Measurements from ENCODE around the gene NIM1K. TPM values are rescaled to one million over a fixed set of nuclear protein-coding genes. Genes with fewer than 3 reads are reported as not detected.
A peak's percentile ranks its signal among the peaks of the same experiment; 100 is the strongest.

The NIM1K gene
- total RNA-seq, 3 donors from 2014 or later (not counting 1 experiment from before 2014, with no cell fraction given) = 0.28 to 0.40 (median 0.36) TPM

GRCh38 chr5:43296835-43297234, 104.8 kb downstream of the NIM1K start:
- peaks cover 62% of the 10 kb centered on the region for H3K36me3 ChIP-seq (ENCODE audit: control insufficient read depth, insufficient read depth, low read length)
- H3K36me3 Mint-ChIP-seq = peaks cover 40% of the 10 kb centered on the region
- WGBS (ENCODE audit: insufficient coverage) = 100% methylated on average over 2 of the region's 2 CpGs

GRCh38 chr5:43298443-43298842, 106.4 kb downstream of the NIM1K start:
- no peak for ATAC-seq
- 98% methylated on average over 5 of the region's 5 CpGs for WGBS (ENCODE audit: insufficient coverage)
- H3K27me3 Mint-ChIP-seq (ENCODE audit: low read depth in 2 of 2) = no peaks in the 10 kb centered on the region
- DNase-seq = no peak
- Histone ChIP-seq H3K36me3 (ENCODE audit: control insufficient read depth, insufficient read depth, low read length) (peaks cover 50% of the 10 kb centered on the region), H3K4me1 (ENCODE audit: control insufficient read depth, insufficient read depth, low read length) (no peaks in the 10 kb centered on the region), H3K27ac (ENCODE audit: low read length) (no peak overlapping the region), H3K27me3 (ENCODE audit: control insufficient read depth, insufficient read depth, low read length) (no peaks in the 10 kb centered on the region), H3K4me3 (ENCODE audit: low read length) (no peak overlapping the region), H3K9me3 (ENCODE audit: control insufficient read depth, insufficient read depth, low read length) (no peaks in the 10 kb centered on the region)
- H3K4me3 Mint-ChIP-seq = no peak overlapping the region
- intact Hi-C loops (cut with micrococcal nuclease) = no loop called here
- peak overlapping the region in 1 of 2 donors; percentile 36 for H3K27ac Mint-ChIP-seq
- no peaks in the 10 kb centered on the region for H3K9me3 Mint-ChIP-seq
- H3K4me1 Mint-ChIP-seq = peaks cover 12 to 26% of the 10 kb centered on the region in 2 donors
- peaks cover 40% of the 10 kb centered on the region for H3K36me3 Mint-ChIP-seq
- TF ChIP-seq CTCF (IDR thresholded peaks at IDR 0.05) = no peak

More at GRCh38 chr5:43296835-43297234, 104.8 kb downstream of the NIM1K start:
- H3K27ac ChIP-seq (ENCODE audit: low read length) = no peak overlapping the region
- no peaks in the 10 kb centered on the region for H3K4me1 ChIP-seq (ENCODE audit: control insufficient read depth, insufficient read depth, low read length)
- no peak for ATAC-seq
- no peaks in the 10 kb centered on the region for H3K9me3 ChIP-seq (ENCODE audit: control insufficient read depth, insufficient read depth, low read length)
- Mint-ChIP-seq H3K4me1 (peaks cover 9 to 11% of the 10 kb centered on the region in 2 donors), H3K9me3 (no peaks in the 10 kb centered on the region), H3K27ac (no peak overlapping the region), H3K27me3 (ENCODE audit: low read depth in 2 of 2) (no peaks in the 10 kb centered on the region), H3K4me3 (no peak overlapping the region)
- intact Hi-C loops (cut with micrococcal nuclease) = no loop called here
- no peak for DNase-seq
- H3K27me3 ChIP-seq (ENCODE audit: control insufficient read depth, insufficient read depth, low read length) = no peaks in the 10 kb centered on the region
- H3K4me3 ChIP-seq (ENCODE audit: low read length) = no peak overlapping the region
- TF ChIP-seq CTCF (IDR thresholded peaks at IDR 0.05) = no peak

- peaks cover 36% of the 10 kb centered on the region for H3K36me3 ChIP-seq (ENCODE audit: control insufficient read depth, insufficient read depth, low read length)
- 56% methylated on average over 1 of the region's 1 CpG for WGBS (ENCODE audit: insufficient coverage)
- H3K4me1 Mint-ChIP-seq = peaks cover 16 to 41% of the 10 kb centered on the region in 2 donors
- H3K4me3 Mint-ChIP-seq = no peak overlapping the region
- no peak overlapping the region for H3K27ac ChIP-seq (ENCODE audit: low read length)
- H3K9me3 ChIP-seq (ENCODE audit: control insufficient read depth, insufficient read depth, low read length) = no peaks in the 10 kb centered on the region
- no peaks in the 10 kb centered on the region for H3K9me3 Mint-ChIP-seq
- no peak overlapping the region for H3K4me3 ChIP-seq (ENCODE audit: low read length)
- peaks cover 4% of the 10 kb centered on the region for H3K4me1 ChIP-seq (ENCODE audit: control insufficient read depth, insufficient read depth, low read length)
- peak overlapping the region in 1 of 2 donors; percentile 54 for H3K27ac Mint-ChIP-seq
- no peaks in the 10 kb centered on the region for H3K27me3 ChIP-seq (ENCODE audit: control insufficient read depth, insufficient read depth, low read length)
- no peak for DNase-seq
- no peaks in the 10 kb centered on the region for H3K27me3 Mint-ChIP-seq (ENCODE audit: low read depth in 2 of 2)
- H3K36me3 Mint-ChIP-seq = peaks cover 29% of the 10 kb centered on the region
- no peak for ATAC-seq
- intact Hi-C loops (cut with micrococcal nuclease) = no loop called here
- TF ChIP-seq CTCF (IDR thresholded peaks at IDR 0.05) = no peak
These were observed 108.1 kb downstream of the NIM1K start for GRCh38 chr5:43300112-43300511.

- no peaks in the 10 kb centered on the region for H3K9me3 Mint-ChIP-seq
- Histone ChIP-seq H3K27ac (ENCODE audit: low read length) (no peak overlapping the region), H3K4me3 (ENCODE audit: low read length) (no peak overlapping the region), H3K36me3 (ENCODE audit: control insufficient read depth, insufficient read depth, low read length) (peaks cover 20% of the 10 kb centered on the region), H3K27me3 (ENCODE audit: control insufficient read depth, insufficient read depth, low read length) (no peaks in the 10 kb centered on the region), H3K4me1 (ENCODE audit: control insufficient read depth, insufficient read depth, low read length) (peaks cover 7% of the 10 kb centered on the region), H3K9me3 (ENCODE audit: control insufficient read depth, insufficient read depth, low read length) (no peaks in the 10 kb centered on the region)
- ATAC-seq = no peak
- no peak for TF ChIP-seq CTCF (IDR thresholded peaks at IDR 0.05)
- H3K27me3 Mint-ChIP-seq (ENCODE audit: low read depth in 2 of 2) = no peaks in the 10 kb centered on the region
- intact Hi-C loops (cut with micrococcal nuclease) = no loop called here
- H3K27ac Mint-ChIP-seq = no peak overlapping the region
- WGBS (ENCODE audit: insufficient coverage) = 89% methylated on average over 3 of the region's 3 CpGs
- peaks cover 16% of the 10 kb centered on the region for H3K36me3 Mint-ChIP-seq
- no peak overlapping the region for H3K4me3 Mint-ChIP-seq
- no peak for DNase-seq
- peaks cover 22 to 41% of the 10 kb centered on the region in 2 donors for H3K4me1 Mint-ChIP-seq
These were observed 109.6 kb downstream of the NIM1K start for GRCh38 chr5:43301653-43302091.

Data from natural killer cell (primary cell).